Neural cell (in vitro differentiated cells): ENCODE measurements around the gene ZSWIM8. TPM values are rescaled to one million over a fixed set of nuclear protein-coding genes. Genes with fewer than 3 reads are reported as not detected.
A peak's percentile ranks its signal among the peaks of the same experiment; 100 is the strongest.
"Not testable (repeated sequence)": the region's sequence is repeated elsewhere in the genome, so short reads cannot be mapped to it uniquely, and the experiment has no call there.

Experiments
- H2AFZ ChIP-seq: fragments of 200-600, 300-800 bp; sonication (generic), shearing (Covaris generic); 2 replicates; pipeline ENCODE4 v1.6.0; 2014; ENCODE audit warnings: low read depth, mild to moderate bottlenecking, antibody characterized with exemption, low read length, moderate library complexity
- H3F3A ChIP-seq: fragments of 200-600 bp; shearing (Covaris generic); 2 replicates; pipeline ENCODE4 v1.6.1; 2016; ENCODE audit warnings: mild to moderate bottlenecking, moderate library complexity, mixed read lengths, antibody characterized with exemption, low read length; ENCODE audit not compliant: insufficient read depth, poor library complexity, severe bottlenecking
- H3K27ac ChIP-seq: fragments of 200-600, 300-800 bp; sonication (generic), shearing (Covaris generic); 2 replicates; pipeline ENCODE4 v1.5.1; 2014; ENCODE audit warnings: mild to moderate bottlenecking, low read length, moderate library complexity
- H3K27me3 ChIP-seq: fragments of 300-800, 200-600 bp; sonication (generic), shearing (Covaris generic); 2 replicates; pipeline ENCODE4 v1.6.0; 2014; ENCODE audit warnings: mild to moderate bottlenecking, low read depth, low read length, moderate library complexity; ENCODE audit not compliant: insufficient read depth
- H3K36me3 ChIP-seq: fragments of 300-800, 200-600 bp; sonication (generic), shearing (Covaris generic); 2 replicates; pipeline ENCODE4 v1.5.1; 2014; ENCODE audit warnings: mild to moderate bottlenecking, antibody characterized with exemption, low read length, moderate library complexity; ENCODE audit not compliant: insufficient read depth
- H3K4me2 ChIP-seq: fragments of 300-800, 200-600 bp; sonication (generic), shearing (Covaris generic); 2 replicates; pipeline ENCODE4 v1.6.0; 2014; ENCODE audit warnings: mild to moderate bottlenecking, low read length
- H3K4me3 ChIP-seq: fragments of 300-800, 200-600 bp; sonication (generic), shearing (Covaris generic); 2 replicates; pipeline ENCODE4 v1.5.1; 2014; ENCODE audit warnings: mild to moderate bottlenecking, low read length, moderate library complexity
- H3K79me2 ChIP-seq: fragments of 200-600 bp; shearing (Covaris generic); replicated peaks from 2 replicates; pipeline ENCODE4 v1.6.0; 2014; ENCODE audit warnings: mild to moderate bottlenecking, low read length, moderate library complexity; ENCODE audit not compliant: insufficient read depth
- H3K9ac ChIP-seq: fragments of 300-800, 200-600 bp; sonication (generic), shearing (Covaris generic); 2 replicates; pipeline ENCODE4 v1.6.1; 2016; ENCODE audit warnings: mild to moderate bottlenecking, low read length, mixed read lengths
- H3K9me2 ChIP-seq: fragments of 200-600 bp; shearing (Covaris generic); 2 replicates; pipeline ENCODE4 v1.6.1; 2016; ENCODE audit warnings: mild to moderate bottlenecking, low read length, mixed read lengths; ENCODE audit not compliant: insufficient read depth
- H3K9me3 ChIP-seq: fragments of 200-600, 300-800 bp; sonication (generic), shearing (Covaris generic); 2 replicates; pipeline ENCODE4 v1.6.1; 2016; ENCODE audit warnings: mild to moderate bottlenecking, mixed run types, low read length, moderate library complexity, mixed read lengths
- H4K20me1 ChIP-seq: fragments of 200-600 bp; shearing (Covaris generic); 2 replicates; pipeline ENCODE4 v1.6.1; 2016; ENCODE audit warnings: mild to moderate bottlenecking, mixed run types; ENCODE audit not compliant: insufficient read depth
- CTCF ChIP-seq: fragments of 450-650 bp; IDR thresholded peaks from 2 replicates; pipeline ENCODE4 v1.5.1; 2014; ENCODE audit warnings: antibody characterized with exemption, mild to moderate bottlenecking, moderate library complexity; ENCODE audit not compliant: poor library complexity, severe bottlenecking
- EP300 ChIP-seq: fragments of 450-650 bp; conservative IDR thresholded peaks from 2 replicates; pipeline ENCODE4 v1.6.1; 2014; ENCODE audit warnings: antibody characterized with exemption, mild to moderate bottlenecking, moderate library complexity; ENCODE audit not compliant: poor library complexity, severe bottlenecking
- EZH2 ChIP-seq: fragments of 200-600, 300-800 bp; shearing (Covaris generic), sonication (generic); IDR thresholded peaks from 2 replicates; pipeline ENCODE4 v1.6.1; 2014; ENCODE audit warnings: antibody characterized with exemption, low read length, borderline replicate concordance, mild to moderate bottlenecking; ENCODE audit not compliant: insufficient read depth, poor library complexity, severe bottlenecking
- MXI1 ChIP-seq: fragments of 450-650 bp; conservative IDR thresholded peaks from 2 replicates; pipeline ENCODE4 v1.6.1; 2014; ENCODE audit warnings: antibody characterized with exemption, mild to moderate bottlenecking; ENCODE audit not compliant: poor library complexity, severe bottlenecking
- POLR2AphosphoS5 ChIP-seq: IDR thresholded peaks from 2 replicates; pipeline ENCODE4 v1.6.1; 2012
- RAD21 ChIP-seq: fragments of 450-650 bp; conservative IDR thresholded peaks from 2 replicates; pipeline ENCODE4 v1.6.1; 2014; ENCODE audit warnings: antibody characterized with exemption, mild to moderate bottlenecking, moderate library complexity
- REST ChIP-seq: IDR thresholded peaks from 2 replicates; pipeline ENCODE4 v1.6.1; 2012; ENCODE audit warnings: borderline replicate concordance
- SMC3 ChIP-seq: fragments of 450-650 bp; conservative IDR thresholded peaks from 2 replicates; pipeline ENCODE4 v1.6.1; 2014; ENCODE audit warnings: antibody characterized with exemption, mild to moderate bottlenecking, moderate library complexity; ENCODE audit not compliant: poor library complexity
- TAF1 ChIP-seq: IDR thresholded peaks from 2 replicates; pipeline ENCODE4 v1.6.1; 2012; ENCODE audit warnings: low read depth
- polyA plus RNA-seq: library from polyadenylated mRNA; depleted of rRNA; stranded (reverse); fragments of >200 nt; gene quantifications from 2 replicates; pipeline ENCODE4 v1.2.3, GENCODE V29; 2014

ZSWIM8 gene
- polyA plus RNA-seq, 1 donor from 2014 or later: 69.1 TPM

- Histone ChIP-seq H4K20me1 (peaks cover 3% of the 10 kb centered on the region), H3K27me3 (no peaks in the 10 kb centered on the region), H3K9ac (peak overlapping the region; percentile 87), H3K9me2 (no peaks in the 10 kb centered on the region), H3K9me3 (no peaks in the 10 kb centered on the region), H3K27ac (peak overlapping the region; percentile 86), H3K4me2 (peak overlapping the region; percentile 91), H3K36me3 (no peaks in the 10 kb centered on the region), H3F3A (no peaks in the 10 kb centered on the region), H3K79me2 (peaks cover 53% of the 10 kb centered on the region), H3K4me3 (peak overlapping the region; percentile 90), H2AFZ (no peak overlapping the region)
- TF ChIP-seq EP300 (no peak), MXI1 (peak; percentile 15)
These were observed 510 bp downstream of the ZSWIM8 start for GRCh38 chr10:73785721-73786511.

GRCh38 chr10:73786512-73786885, 1.1 kb downstream of the ZSWIM8 start:
- H3K27ac ChIP-seq: peak overlapping the region; percentile 86

GRCh38 chr10:73787031-73787800, 1.8 kb downstream of the ZSWIM8 start:
- H3K27me3 ChIP-seq, H3K9ac ChIP-seq, H3K9me3 ChIP-seq, H3K27ac ChIP-seq, H4K20me1 ChIP-seq, H2AFZ ChIP-seq, H3K36me3 ChIP-seq, H3K9me2 ChIP-seq, H3F3A ChIP-seq: not testable (repeated sequence)
- Histone ChIP-seq H3K4me2 (peak overlapping the region; percentile 2), H3K79me2 (peaks cover 46% of the 10 kb centered on the region), H3K4me3 (peak overlapping the region; percentile 90)

More at GRCh38 chr10:73786512-73786885, 1.1 kb downstream of the ZSWIM8 start:
- H3K9me3 ChIP-seq: no peaks in the 10 kb centered on the region
- TF ChIP-seq CTCF: no peak
- TF ChIP-seq SMC3: no peak
- no peak for TF ChIP-seq POLR2AphosphoS5
- TF ChIP-seq EZH2: no peak
- TF ChIP-seq EP300: no peak
- TF ChIP-seq REST: no peak
- TF ChIP-seq TAF1: no peak
- no peak for TF ChIP-seq MXI1
- no peak for TF ChIP-seq RAD21
- peaks cover 48% of the 10 kb centered on the region for H3K79me2 ChIP-seq
- H3K4me3 ChIP-seq: peak overlapping the region; percentile 90
- H3F3A ChIP-seq: no peaks in the 10 kb centered on the region
- H3K4me2 ChIP-seq: peak overlapping the region; percentile 91
- no peaks in the 10 kb centered on the region for H3K9me2 ChIP-seq
- peaks cover 3% of the 10 kb centered on the region for H4K20me1 ChIP-seq
- H2AFZ ChIP-seq: no peak overlapping the region
- H3K27me3 ChIP-seq: no peaks in the 10 kb centered on the region
- H3K36me3 ChIP-seq: no peaks in the 10 kb centered on the region
- H3K9ac ChIP-seq: peak overlapping the region; percentile 87
